GM12878 (cell line): ENCODE measurements around the gene ELK3. TPM values are rescaled to one million over a fixed set of nuclear protein-coding genes. Genes with fewer than 3 reads are reported as not detected.

ENCODE experiments used
- ATAC-seq: fragments of 200-7000 bp; cut with Tn5 transposase; 3 replicates; pipeline ENCODE4 v1.9.1; 2020; ENCODE audit warnings: mild to moderate bottlenecking, moderate library complexity
- BruUV-seq: library from RNA; stranded (reverse); fragments of 400-500 nt; replicated peaks from 2 replicates; lab custom pipeline; 2021; lab: Mats Ljungman, UMichigan
- CTCF ChIA-PET: fragments of 300-600 bp; sonication (Branson Sonifier 250); formaldehyde crosslinking; extraction: SDS; loops from one replicate; lab custom pipeline; 2021; ENCODE audit warnings: inconsistent platforms; lab: Yijun Ruan, JAX
- POLR2A ChIA-PET: fragments of 350-600 bp; formaldehyde crosslinking; extraction: SDS; loops from one replicate; lab custom pipeline; 2021; ENCODE audit warnings: inconsistent platforms; lab: Charles Lee
- RAD21 ChIA-PET: fragments of 300-600 bp; sonication (Branson Sonifier 250); formaldehyde crosslinking; loops from one replicate; lab custom pipeline; 2023; ENCODE audit warnings: antibody characterized with exemption; ENCODE audit not compliant: unreplicated experiment; lab: Charles Lee
- SMC1A ChIA-PET: fragments of 300-600 bp; sonication (Branson Sonifier 250); formaldehyde crosslinking; loops from one replicate; lab custom pipeline; 2023; ENCODE audit not compliant: unreplicated experiment, uncharacterized antibody; lab: Charles Lee
- DNase-seq: peaks from one replicate; pipeline ENCODE4 v3.0.0-alpha.2; 2011; ENCODE audit warnings: low read depth, low spot score
- FAIRE-seq: peaks from 3 replicates; lab custom pipeline; 2011; peaks lifted over from hg19 to GRCh38; lab: Jason Lieb, UNC
- H2AFZ ChIP-seq: 2 replicates; pipeline ENCODE4 v1.6.0; 2011; ENCODE audit warnings: low read depth, low read length, control low read depth; ENCODE audit not compliant: control insufficient read depth
- H3K27ac ChIP-seq: 2 replicates; pipeline ENCODE4 v1.5.1; 2011; ENCODE audit warnings: control low read depth; ENCODE audit not compliant: control insufficient read depth, insufficient read depth
- H3K27me3 ChIP-seq, 2 experiments: replicated peaks in 1 of 2; 2 replicates each; pipeline versions ENCODE4 v1.6.0 to v1.6.1; 2011; ENCODE audit warnings: low read length in 1 of 2; ENCODE audit not compliant: control insufficient read depth in 2 of 2, insufficient read depth in 2 of 2
- H3K36me3 ChIP-seq, 2 experiments: 2 replicates each; pipeline ENCODE4 v1.5.1; 2011; ENCODE audit warnings: low read length in 1 of 2; ENCODE audit not compliant: control insufficient read depth in 2 of 2, insufficient read depth in 2 of 2
- H3K4me1 ChIP-seq: 2 replicates; pipeline ENCODE4 v1.6.1; 2011; ENCODE audit warnings: mild to moderate bottlenecking, low read length, moderate library complexity, mixed read lengths; ENCODE audit not compliant: control insufficient read depth, insufficient read depth
- H3K4me2 ChIP-seq: 2 replicates; pipeline ENCODE4 v1.6.0; 2011; ENCODE audit warnings: control low read depth; ENCODE audit not compliant: control insufficient read depth, insufficient read depth
- H3K4me3 ChIP-seq: fragments of 200-600 bp; sonication (generic); 2 replicates; pipeline ENCODE4 v1.5.1; 2016
- H3K79me2 ChIP-seq: 2 replicates; pipeline ENCODE4 v1.6.0; 2011; ENCODE audit warnings: low read length; ENCODE audit not compliant: control insufficient read depth, insufficient read depth
- H3K9ac ChIP-seq: 2 replicates; pipeline ENCODE4 v1.8.0; 2011; ENCODE audit warnings: low read length, control low read depth, mixed read lengths; ENCODE audit not compliant: control insufficient read depth, insufficient read depth
- H3K9me3 ChIP-seq: replicated peaks from 3 replicates; pipeline ENCODE4 v1.5.1; 2011; ENCODE audit warnings: mild to moderate bottlenecking, low read length; ENCODE audit not compliant: control insufficient read depth, insufficient read depth
- H4K20me1 ChIP-seq: 2 replicates; pipeline ENCODE4 v1.6.0; 2011; ENCODE audit not compliant: control insufficient read depth, insufficient read depth
- ATF2 ChIP-seq: IDR thresholded peaks from 2 replicates; pipeline ENCODE4 v1.6.1; 2012; ENCODE audit warnings: low read length, inconsistent platforms
- BCL11A ChIP-seq: IDR thresholded peaks from 2 replicates; pipeline ENCODE4 v1.6.1; 2011; ENCODE audit warnings: low read depth, low read length
- ETV6 ChIP-seq, 2 experiments: fragments of 450-650 bp in 1 of 2; IDR thresholded peaks in 1 of 2; conservative IDR thresholded peaks in 1 of 2; 2 replicates each; pipeline ENCODE4 v1.6.1; 2014; ENCODE audit warnings: antibody characterized with exemption in 1 of 2, borderline replicate concordance in 1 of 2, low read depth in 1 of 2, mild to moderate bottlenecking in 1 of 2, moderate library complexity in 1 of 2
- FOS ChIP-seq: IDR thresholded peaks from 3 replicates; pipeline ENCODE4 v1.6.1; 2011; ENCODE audit warnings: borderline replicate concordance; ENCODE audit not compliant: insufficient read length; ENCODE audit errors: extremely low read depth
- IKZF2 ChIP-seq, 2 experiments: fragments of 450-650 bp; IDR thresholded peaks; 2 replicates each; pipeline ENCODE4 v1.6.1; 2017; ENCODE audit warnings: mild to moderate bottlenecking in 2 of 2, moderate library complexity in 2 of 2
- JUNB ChIP-seq: IDR thresholded peaks from 2 replicates; pipeline ENCODE4 v1.6.1; 2016; ENCODE audit warnings: antibody characterized with exemption, mild to moderate bottlenecking
- MTA2 ChIP-seq: fragments of 450-650 bp; IDR thresholded peaks from 2 replicates; pipeline ENCODE4 v1.6.1; 2016; ENCODE audit warnings: low read depth, mild to moderate bottlenecking, moderate library complexity
- NKRF ChIP-seq: fragments of 450-650 bp; conservative IDR thresholded peaks from 2 replicates; pipeline ENCODE4 v1.6.1; 2017; ENCODE audit warnings: mild to moderate bottlenecking, moderate library complexity
- NR2F1 ChIP-seq: fragments of 450-650 bp; conservative IDR thresholded peaks from 2 replicates; pipeline ENCODE4 v1.6.1; 2017; ENCODE audit warnings: mild to moderate bottlenecking
- RUNX3 ChIP-seq: IDR thresholded peaks from 2 replicates; pipeline ENCODE4 v1.6.1; 2012; ENCODE audit warnings: low read length, inconsistent platforms
- SMAD5 ChIP-seq: IDR thresholded peaks from 2 replicates; pipeline ENCODE4 v1.6.1; 2016; ENCODE audit warnings: antibody characterized with exemption, low read depth
- SPI1 ChIP-seq: IDR thresholded peaks from 2 replicates; pipeline ENCODE4 v1.6.1; 2011; ENCODE audit warnings: low read depth, mild to moderate bottlenecking, low read length, moderate library complexity, borderline replicate concordance; ENCODE audit not compliant: insufficient read depth
- in situ Hi-C: fragments of 300-500 bp; cut with MboI; formaldehyde crosslinking; loops from 9 replicates; pipeline ENCODE4 v1.14.3; 2018; ENCODE audit warnings: mixed read lengths
- intact Hi-C: fragments of 100-400 bp; cut with micrococcal nuclease; formaldehyde crosslinking; loops from one replicate; pipeline ENCODE4 v1.14.2; 2022; ENCODE audit not compliant: unreplicated experiment
- polyA plus RNA-seq, 11 experiments: library from polyadenylated mRNA; depleted of rRNA in 4 of 11; unstranded in 6 of 11; stranded (reverse) in 5 of 11; fragments of >200 nt; fragmentation: Nextera tagmentation in 4 of 11; fragmentation: Illumina TruSeq in 1 of 11; extraction: Ambion mirVana in 4 of 11; extraction: Trizol in 1 of 11; gene quantifications; 1 replicate in 1 of 11; 2 replicates in 10 of 11; pipeline versions ENCODE4 v1.2.1 to v1.2.3, GENCODE V29; 2011 to 2016; ENCODE audit warnings: inconsistent platforms in 2 of 11, missing spikeins in 2 of 11, low read depth in 1 of 11
- total RNA-seq, 4 experiments: library from RNA; depleted of rRNA in 3 of 4; stranded (reverse); fragments of >200 nt in 3 of 4; fragmentation: Illumina TruSeq in 1 of 4; extraction: Trizol in 1 of 4; gene quantifications; 2 replicates each; pipeline versions ENCODE4 v1.2.1 to v1.2.3, GENCODE V29; 2013 to 2021
- TF ChIP-seq, protein P1 (sequence below): IDR thresholded peaks from 2 replicates; pipeline ENCODE4 v1.6.1; 2011; ENCODE audit warnings: low read depth, low read length, improper control_type of control experiment, borderline replicate concordance

Gene ELK3
- total and polyA plus RNA-seq, 10 of the 15 experiments (the other 5 are each of a cell fraction or from before 2014, with no cell fraction given), result 0.37 to 4.8 (median 0.88) TPM

- Histone ChIP-seq H3K9ac (no peak overlapping the region), H4K20me1 (no peaks in the 10 kb centered on the region), H3K4me3 (no peak overlapping the region)
- RAD21 ChIA-PET, result no interaction called here
- peak; percentile 70 for FAIRE-seq
- 0 out of 2 replicates have a peak, but pooled peaks have one; percentile 23 for TF ChIP-seq ATF2
- no peak for TF ChIP-seq NR2F1
- TF ChIP-seq RUNX3, result peak; percentile 35; the same call in 1 of the 2 replicates
- no peak for TF ChIP-seq SMAD5
- TF ChIP-seq, protein P1, sequence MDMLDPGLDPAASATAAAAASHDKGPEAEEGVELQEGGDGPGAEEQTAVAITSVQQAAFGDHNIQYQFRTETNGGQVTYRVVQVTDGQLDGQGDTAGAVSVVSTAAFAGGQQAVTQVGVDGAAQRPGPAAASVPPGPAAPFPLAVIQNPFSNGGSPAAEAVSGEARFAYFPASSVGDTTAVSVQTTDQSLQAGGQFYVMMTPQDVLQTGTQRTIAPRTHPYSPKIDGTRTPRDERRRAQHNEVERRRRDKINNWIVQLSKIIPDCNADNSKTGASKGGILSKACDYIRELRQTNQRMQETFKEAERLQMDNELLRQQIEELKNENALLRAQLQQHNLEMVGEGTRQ, result no peak
- TF ChIP-seq IKZF2 (IDR thresholded peaks at IDR 0.05), result peak in 1 of 2 experiments; percentile 52; a peak in 2 of 4 replicates
- TF ChIP-seq SPI1, result peak; percentile 76; the same call in 1 of the 2 replicates
- no peak for TF ChIP-seq FOS
- no peak for TF ChIP-seq NKRF
- peak; percentile 63 for TF ChIP-seq MTA2
- peak; percentile 41; the same call in 1 of the 2 replicates for TF ChIP-seq BCL11A
- no peak for TF ChIP-seq ETV6 (conservative IDR thresholded peaks at IDR 0.05 in 1 of 2, IDR thresholded peaks at IDR 0.05 in 1 of 2; ENCODE audit: borderline replicate concordance in 1 of 2, low read depth in 1 of 2)
- peak; percentile 35 for TF ChIP-seq JUNB
- TF ChIP-seq, all 136 proteins: peak for 7
- H3K27ac ChIP-seq, result no peak overlapping the region
- SMC1A ChIA-PET, result no interaction called here
- no peaks in the 10 kb centered on the region for H3K27me3 ChIP-seq
- DNase-seq (no peak), ATAC-seq (peak; percentile 87)
- H3K36me3 ChIP-seq, result peaks cover 4 to 18% of the 10 kb centered on the region in 2 experiments; a peak in 2 of 4 replicates
- in situ Hi-C loops, result no loop called here
- POLR2A ChIA-PET, result interaction anchor here (0.7 kb wide), 1 partner anchor 37 kb away, joined by 3 read pairs; no protein-coding TSS in a partner anchor
- H3K4me1 ChIP-seq, result peaks cover 6% of the 10 kb centered on the region
- intact Hi-C loops, result no loop called here
- no peak overlapping the region for H2AFZ ChIP-seq
- BruUV-seq, result no TSS peak
- no peaks in the 10 kb centered on the region for H3K79me2 ChIP-seq
- H3K4me2 ChIP-seq, result no peak overlapping the region
- no peaks in the 10 kb centered on the region for H3K9me3 ChIP-seq
- CTCF ChIA-PET, result no interaction called here
Measured at GRCh38 chr12:96274331-96274730, 80.2 kb downstream of the ELK3 start.
